Endothelial cell of umbilical vein (primary cell): Measurements from ENCODE around the gene RBM47. TPM values are rescaled to one million over a fixed set of nuclear protein-coding genes. Genes with fewer than 3 reads are reported as not detected.
"Not testable (repeated sequence)": the region's sequence is repeated elsewhere in the genome, so short reads cannot be mapped to it uniquely, and the experiment has no call there.

ENCODE experiments used
- BruUV-seq: library from RNA; stranded (reverse); fragments of 400-500 nt; replicated peaks from 2 replicates; lab custom pipeline; 2021; lab: Mats Ljungman, UMichigan
- CTCF ChIA-PET: fragments of 300-600, 350-600 bp; sonication (Branson Sonifier 250); formaldehyde crosslinking; loops from one replicate; lab custom pipeline; 2021; ENCODE audit warnings: antibody characterized with exemption, inconsistent platforms; lab: Charles Lee
- POLR2A ChIA-PET: fragments of 300-600, 350-600 bp; sonication (Branson Sonifier 250); formaldehyde crosslinking; loops from one replicate; lab custom pipeline; 2021; ENCODE audit warnings: antibody characterized with exemption, inconsistent platforms; lab: Charles Lee
- DNase-seq: peaks from one replicate; pipeline ENCODE4 v3.0.0-alpha.2; 2011; ENCODE audit warnings: low read depth, low spot score
- FAIRE-seq: peaks from 2 replicates; lab custom pipeline; 2011; peaks lifted over from hg19 to GRCh38; lab: Jason Lieb, UNC
- H2AFZ ChIP-seq: 2 replicates; pipeline ENCODE4 v1.6.0; 2012; ENCODE audit warnings: low read depth, low read length, control low read depth, inconsistent platforms
- H3K27ac ChIP-seq: 2 replicates; pipeline ENCODE4 v1.5.1; 2011; ENCODE audit warnings: low read depth, mild to moderate bottlenecking, control low read depth, low read length, moderate library complexity; ENCODE audit not compliant: insufficient read depth
- H3K27me3 ChIP-seq, 2 experiments: 2 replicates each; pipeline versions ENCODE4 v1.6.0 to v1.6.1; 2011; ENCODE audit warnings: low read length in 2 of 2, mixed read lengths in 1 of 2; ENCODE audit not compliant: control insufficient read depth in 2 of 2, insufficient read depth in 2 of 2
- H3K36me3 ChIP-seq, 2 experiments: 2 replicates in 1 of 2; 3 replicates in 1 of 2; pipeline ENCODE4 v1.5.1; 2011; ENCODE audit warnings: low read length in 2 of 2, mild to moderate bottlenecking in 1 of 2, moderate library complexity in 1 of 2; ENCODE audit not compliant: control insufficient read depth in 2 of 2, insufficient read depth in 2 of 2; ENCODE audit errors: extremely low read depth in 1 of 2
- H3K4me1 ChIP-seq: 3 replicates; pipeline ENCODE4 v1.5.1; 2011; ENCODE audit warnings: mild to moderate bottlenecking, low read length; ENCODE audit not compliant: control insufficient read depth, insufficient read depth; ENCODE audit errors: extremely low read depth
- H3K4me2 ChIP-seq: 2 replicates; pipeline ENCODE4 v1.6.1; 2011; ENCODE audit warnings: low read length, control low read depth, mixed read lengths; ENCODE audit not compliant: insufficient read depth
- H3K4me3 ChIP-seq, 3 experiments: fragments of 200-600 bp in 1 of 3; sonication (generic), shearing (Covaris generic) in 1 of 3; replicated peaks in 1 of 3; 2 replicates each; pipeline ENCODE4 v1.5.1; 2011 to 2016; ENCODE audit warnings: control low read depth in 3 of 3, low read length in 3 of 3, mild to moderate bottlenecking in 2 of 3, inconsistent platforms in 1 of 3, low read depth in 1 of 3, moderate library complexity in 1 of 3; ENCODE audit not compliant: insufficient read depth in 1 of 3
- H3K79me2 ChIP-seq: 2 replicates; pipeline ENCODE4 v1.6.0; 2012; ENCODE audit warnings: low read length, inconsistent platforms; ENCODE audit not compliant: control insufficient read depth, insufficient read depth
- H3K9ac ChIP-seq: replicated peaks from 2 replicates; pipeline ENCODE3; 2011; ENCODE audit warnings: low read length, control low read depth; ENCODE audit not compliant: insufficient read depth; ENCODE audit errors: extremely low read depth
- H3K9me1 ChIP-seq: replicated peaks from 3 replicates; pipeline ENCODE4 v1.6.0; 2011; ENCODE audit warnings: mild to moderate bottlenecking, low read length; ENCODE audit not compliant: control insufficient read depth, insufficient read depth; ENCODE audit errors: extremely low read depth
- H3K9me3 ChIP-seq: replicated peaks from 2 replicates; pipeline ENCODE4 v1.5.1; 2012; ENCODE audit warnings: low read length, inconsistent platforms; ENCODE audit not compliant: control insufficient read depth, insufficient read depth
- H4K20me1 ChIP-seq: replicated peaks from 2 replicates; pipeline ENCODE3; 2011; ENCODE audit warnings: mild to moderate bottlenecking, low read length; ENCODE audit not compliant: control insufficient read depth, insufficient read depth; ENCODE audit errors: extremely low read depth
- FOS ChIP-seq: IDR thresholded peaks from 2 replicates; pipeline ENCODE4 v1.6.1; 2011; ENCODE audit warnings: mild to moderate bottlenecking, low read length, moderate library complexity, borderline replicate concordance; ENCODE audit not compliant: insufficient read depth
- GATA2 ChIP-seq: IDR thresholded peaks from 2 replicates; pipeline ENCODE4 v1.7.0; 2011; ENCODE audit warnings: low read depth, mild to moderate bottlenecking, moderate library complexity, mixed read lengths, low read length; ENCODE audit not compliant: insufficient read length, insufficient read depth
- JUN ChIP-seq: IDR thresholded peaks from 2 replicates; pipeline ENCODE4 v1.6.1; 2011; ENCODE audit warnings: borderline replicate concordance, low read depth; ENCODE audit not compliant: insufficient read length, insufficient read depth
- POLR2A ChIP-seq: IDR thresholded peaks from 2 replicates; pipeline ENCODE4 v1.6.1; 2012; ENCODE audit warnings: low read depth, mild to moderate bottlenecking, control low read depth, low read length
- dilution Hi-C: fragments of 300-500 bp; cut with MboI; formaldehyde crosslinking; loops from one replicate; pipeline ENCODE4 v1.15.0; 2019; ENCODE audit warnings: low sequenced_read_pairs; ENCODE audit not compliant: extremely low pct_ligation_motif_present
- intact Hi-C: fragments of 100-400 bp; cut with micrococcal nuclease; formaldehyde crosslinking; loops from one replicate; pipeline ENCODE4 v1.10.0; 2022
- polyA plus RNA-seq, 4 experiments: library from polyadenylated mRNA; depleted of rRNA in 3 of 4; stranded (reverse) in 3 of 4; unstranded in 1 of 4; fragments of >200 nt; gene quantifications; 2 replicates each; pipeline versions ENCODE4 v1.2.1 to v1.2.3, GENCODE V29; 2011 to 2012; ENCODE audit warnings: missing spikeins in 1 of 4
- total RNA-seq: library from RNA; stranded (reverse); gene quantifications from 2 replicates; pipeline ENCODE4 v1.2.3, GENCODE V29; 2021

RBM47 gene
- total and polyA plus RNA-seq, 2 donors (not counting 3 experiments of a cell fraction or from before 2014, with no cell fraction given): not detected

DNA sequence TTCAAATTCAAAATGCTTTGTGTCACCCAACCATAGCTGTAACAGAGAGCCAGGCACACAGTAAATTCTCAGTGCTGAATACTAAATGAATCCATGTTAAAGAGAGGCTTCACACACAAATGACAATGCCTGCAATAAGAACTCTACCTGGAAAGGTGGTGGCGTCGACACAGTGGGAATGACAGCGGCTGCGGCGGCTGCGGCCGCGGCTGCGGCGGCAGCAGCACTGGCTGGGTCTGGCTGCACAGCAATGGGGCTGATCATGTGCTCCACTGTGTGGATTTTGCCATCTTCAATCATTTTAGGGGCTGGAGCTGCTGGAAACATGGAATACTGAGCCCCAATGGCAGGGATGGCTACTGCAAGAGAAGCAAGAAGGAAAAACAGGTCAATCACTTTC is 197.2 kb downstream of the RBM47 start:
- no peak overlapping the region for H3K4me3 ChIP-seq
- H3K4me2 ChIP-seq: no peak overlapping the region
- H3K27ac ChIP-seq: no peak overlapping the region
- ChIA-PET CTCF (no interaction called here), POLR2A (no interaction called here)
- no peaks in the 10 kb centered on the region for H3K27me3 ChIP-seq
- TF ChIP-seq POLR2A (no peak), JUN (no peak), FOS (no peak), GATA2 (no peak)
- DNase-seq: no peak
- no peaks in the 10 kb centered on the region for H3K9me1 ChIP-seq
- H3K9me3 ChIP-seq: no peaks in the 10 kb centered on the region
- dilution Hi-C loops (no loop called here), intact Hi-C loops (no loop called here)
- H3K9ac ChIP-seq: no peak overlapping the region
- no peaks in the 10 kb centered on the region for H3K79me2 ChIP-seq
- no peaks in the 10 kb centered on the region for H3K4me1 ChIP-seq
- FAIRE-seq: no peak
- no peak overlapping the region for H2AFZ ChIP-seq
- no peaks in the 10 kb centered on the region for H3K36me3 ChIP-seq
- H4K20me1 ChIP-seq: no peaks in the 10 kb centered on the region
- no TSS peak for BruUV-seq

DNA sequence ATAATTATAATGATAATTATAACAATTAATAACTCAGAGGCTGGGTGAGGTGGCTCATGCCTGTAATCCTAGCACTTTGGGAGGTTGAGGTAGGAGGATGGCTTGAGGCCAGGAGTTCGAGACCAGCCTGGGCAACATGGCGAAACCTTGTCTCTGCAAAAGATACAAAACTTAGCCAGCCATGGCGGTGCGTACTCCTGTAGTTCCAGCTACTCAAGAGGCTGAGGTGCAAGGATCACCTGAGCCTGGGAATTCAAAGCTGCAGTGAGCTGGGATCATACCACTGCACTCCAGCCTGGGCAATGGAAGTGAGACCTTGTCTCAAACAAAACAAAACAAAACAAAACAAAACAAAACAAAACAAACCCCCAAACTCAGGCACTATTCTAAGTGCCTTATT is 201.8 kb downstream of the RBM47 start:
- H3K4me2 ChIP-seq, BruUV-seq, CTCF ChIA-PET, H3K4me3 ChIP-seq, H4K20me1 ChIP-seq, dilution Hi-C loops, H3K9me1 ChIP-seq, DNase-seq, H2AFZ ChIP-seq, POLR2A ChIA-PET, H3K9me3 ChIP-seq, H3K27ac ChIP-seq, H3K9ac ChIP-seq, H3K79me2 ChIP-seq, H3K4me1 ChIP-seq, H3K36me3 ChIP-seq, FAIRE-seq, intact Hi-C loops: not testable (repeated sequence)
- H3K27me3 ChIP-seq: peaks cover 4 to 14% of the 10 kb centered on the region in 2 experiments
